Neural crest cell (in vitro differentiated cells): ENCODE data around the gene RASSF1. TPM values are rescaled to one million over a fixed set of nuclear protein-coding genes. Genes with fewer than 3 reads are reported as not detected.

Source experiments
- DNase-seq: peaks from one replicate; pipeline ENCODE4 v3.0.0; 2021; ENCODE audit warnings: low read depth, mixed read lengths, low spot score
- H3K27ac Mint-ChIP-seq: one replicate; pipeline ENCODE4 v1.8.0; 2021; ENCODE audit warnings: mild to moderate bottlenecking, mixed read lengths; ENCODE audit not compliant: unreplicated experiment
- H3K27me3 Mint-ChIP-seq: 2 replicates; pipeline ENCODE4 v1.8.0; 2021; ENCODE audit warnings: low read depth, mild to moderate bottlenecking, mixed read lengths
- H3K36me3 Mint-ChIP-seq: 2 replicates; pipeline ENCODE4 v1.8.0; 2021; ENCODE audit warnings: low read depth, mild to moderate bottlenecking, mixed read lengths
- H3K4me1 Mint-ChIP-seq: 2 replicates; pipeline ENCODE4 v1.8.0; 2021; ENCODE audit warnings: mixed read lengths
- H3K4me3 Mint-ChIP-seq: one replicate; pipeline ENCODE4 v1.8.0; 2021; ENCODE audit warnings: mild to moderate bottlenecking, mixed read lengths
- H3K9me3 Mint-ChIP-seq: 2 replicates; pipeline ENCODE4 v1.8.0; 2021; ENCODE audit warnings: mixed read lengths
- CTCF ChIP-seq: fragments of 200-600 bp; sonication (generic); conservative IDR thresholded peaks from 2 replicates; pipeline ENCODE4 v1.5.0; 2021; ENCODE audit warnings: antibody characterized with exemption, mild to moderate bottlenecking
- long read RNA-seq: library from polyadenylated mRNA; unstranded; transcript quantifications from one replicate; pipeline ENCODE4 v2.0.0, GENCODE V29; 2020
- total RNA-seq: library from RNA; stranded (reverse); gene quantifications from 2 replicates; pipeline ENCODE4 v1.2.1, GENCODE V29; 2021

RASSF1 gene
- total RNA-seq, result 15.1 and 16.8 TPM in 2 replicates
- long read RNA-seq, transcript RASSF1-201 (5 exons, 1,757 nt), result major isoform, 34 of 36 reads
- long read RNA-seq, partial matches to known transcripts, result 1 of 36 reads
- long read RNA-seq, other reads (novel, unspliced or antisense), result 1 of 36 reads

- Mint-ChIP-seq H3K4me3 (peak within 1 kb of the TSS; percentile 96), H3K27me3 (peaks cover 50% of the 10 kb centered on the region), H3K36me3 (no peaks in the 10 kb centered on the region), H3K9me3 (no peaks in the 10 kb centered on the region), H3K27ac (no peak within 1 kb of the TSS), H3K4me1 (peaks cover 31% of the 10 kb centered on the region)
- DNase-seq, result no peak
- no peak for TF ChIP-seq CTCF
These were observed at the start of gene RASSF1 for GRCh38 chr3:50340448-50341329. Gene RASSF1 (minus strand): TSS chr3:50340836. CDS start chr3:50340805, 31 bp downstream.

- H3K4me1 Mint-ChIP-seq, result no peaks in the 10 kb centered on the region
- TF ChIP-seq CTCF, result no peak
These were observed 48.8 kb upstream of the RASSF1 start for GRCh38 chr3:50389414-50389767.

GRCh38 chr3:50388720-50389413 lies 48.2 kb upstream of the RASSF1 start:
- no peak for DNase-seq
- H3K4me3 Mint-ChIP-seq, result no peak overlapping the region
- no peaks in the 10 kb centered on the region for H3K36me3 Mint-ChIP-seq
- no peaks in the 10 kb centered on the region for H3K27me3 Mint-ChIP-seq
- peaks cover 3% of the 10 kb centered on the region for H3K4me1 Mint-ChIP-seq
- no peaks in the 10 kb centered on the region for H3K9me3 Mint-ChIP-seq
- no peak overlapping the region for H3K27ac Mint-ChIP-seq
- TF ChIP-seq CTCF, result no peak

More at GRCh38 chr3:50389414-50389767, 48.8 kb upstream of the RASSF1 start:
- H3K27me3 Mint-ChIP-seq, result no peaks in the 10 kb centered on the region
- H3K9me3 Mint-ChIP-seq, result no peaks in the 10 kb centered on the region
- H3K27ac Mint-ChIP-seq, result no peak overlapping the region
- DNase-seq, result no peak
- H3K36me3 Mint-ChIP-seq, result no peaks in the 10 kb centered on the region
- H3K4me3 Mint-ChIP-seq, result no peak overlapping the region

- Mint-ChIP-seq H3K9me3 (no peaks in the 10 kb centered on the region), H3K36me3 (no peaks in the 10 kb centered on the region), H3K4me1 (peaks cover 3% of the 10 kb centered on the region), H3K27me3 (no peaks in the 10 kb centered on the region), H3K27ac (no peak overlapping the region), H3K4me3 (no peak overlapping the region)
- peak; percentile 46 for TF ChIP-seq CTCF
- no peak for DNase-seq
These were observed 47.5 kb upstream of the RASSF1 start for GRCh38 chr3:50388016-50388719.

- DNase-seq, result no peak
- H3K9me3 Mint-ChIP-seq, result no peaks in the 10 kb centered on the region
- peaks cover 10% of the 10 kb centered on the region for H3K4me1 Mint-ChIP-seq
- H3K27me3 Mint-ChIP-seq, result no peaks in the 10 kb centered on the region
- H3K36me3 Mint-ChIP-seq, result no peaks in the 10 kb centered on the region
- no peak overlapping the region for H3K4me3 Mint-ChIP-seq
- no peak for TF ChIP-seq CTCF
- H3K27ac Mint-ChIP-seq, result no peak overlapping the region
These were observed 45.1 kb upstream of the RASSF1 start for GRCh38 chr3:50385754-50386153.
